ENCODE measurements around the gene SH3RF3. TPM values are rescaled to one million over a fixed set of nuclear protein-coding genes. Genes with fewer than 3 reads are reported as not detected.

The SH3RF3 gene
- total RNA-seq, 2 donors from 2014 or later, result 1.4 to 17.0 TPM

DNA sequence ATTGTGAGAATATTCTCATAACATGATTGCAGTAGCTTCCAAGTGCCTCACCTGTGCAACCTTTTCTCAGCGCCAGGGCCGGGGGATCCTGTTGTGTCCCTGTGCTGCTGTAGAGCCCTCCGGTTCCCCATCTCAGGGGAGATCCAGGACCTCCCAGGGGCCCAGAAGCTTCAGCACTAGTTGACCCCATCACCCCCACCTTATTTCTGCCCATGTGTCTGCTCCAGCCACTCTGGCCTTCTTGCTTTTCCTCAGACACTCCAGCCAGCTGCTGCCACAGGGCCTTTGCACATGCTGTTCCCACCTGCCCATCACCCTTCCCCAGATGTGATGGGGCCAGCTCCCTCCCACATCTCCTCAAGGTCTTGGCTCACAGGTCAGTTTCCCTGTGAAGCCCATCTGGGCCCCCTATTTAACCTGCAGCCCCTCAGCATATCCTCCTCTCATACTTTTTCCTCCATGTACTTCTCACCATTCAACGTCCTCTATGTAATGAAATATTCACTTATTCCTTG, 258.3 kb downstream of the SH3RF3 start:
- H3K27ac ChIP-seq, result no peak overlapping the region
- TF ChIP-seq, protein P1, sequence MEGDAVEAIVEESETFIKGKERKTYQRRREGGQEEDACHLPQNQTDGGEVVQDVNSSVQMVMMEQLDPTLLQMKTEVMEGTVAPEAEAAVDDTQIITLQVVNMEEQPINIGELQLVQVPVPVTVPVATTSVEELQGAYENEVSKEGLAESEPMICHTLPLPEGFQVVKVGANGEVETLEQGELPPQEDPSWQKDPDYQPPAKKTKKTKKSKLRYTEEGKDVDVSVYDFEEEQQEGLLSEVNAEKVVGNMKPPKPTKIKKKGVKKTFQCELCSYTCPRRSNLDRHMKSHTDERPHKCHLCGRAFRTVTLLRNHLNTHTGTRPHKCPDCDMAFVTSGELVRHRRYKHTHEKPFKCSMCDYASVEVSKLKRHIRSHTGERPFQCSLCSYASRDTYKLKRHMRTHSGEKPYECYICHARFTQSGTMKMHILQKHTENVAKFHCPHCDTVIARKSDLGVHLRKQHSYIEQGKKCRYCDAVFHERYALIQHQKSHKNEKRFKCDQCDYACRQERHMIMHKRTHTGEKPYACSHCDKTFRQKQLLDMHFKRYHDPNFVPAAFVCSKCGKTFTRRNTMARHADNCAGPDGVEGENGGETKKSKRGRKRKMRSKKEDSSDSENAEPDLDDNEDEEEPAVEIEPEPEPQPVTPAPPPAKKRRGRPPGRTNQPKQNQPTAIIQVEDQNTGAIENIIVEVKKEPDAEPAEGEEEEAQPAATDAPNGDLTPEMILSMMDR (IDR thresholded peaks at IDR 0.05), result no peak
- TF ChIP-seq POLR2AphosphoS5 (IDR thresholded peaks at IDR 0.05) (no peak), POLR2A (IDR thresholded peaks at IDR 0.05) (no peak)
- DNase-seq (ENCODE audit: low spot score), result no peak
- intact Hi-C loops (cut with DNase I), result no loop called here
- H3K9me3 ChIP-seq, result no peaks in the 10 kb centered on the region
- 98% methylated on average over 4 of the region's 4 CpGs for WGBS
- H3K4me1 ChIP-seq (replicated peaks), result no peaks in the 10 kb centered on the region
- H3K27me3 ChIP-seq (replicated peaks; ENCODE audit: insufficient read depth), result no peaks in the 10 kb centered on the region
- no peaks in the 10 kb centered on the region for H3K36me3 ChIP-seq
- no peak overlapping the region for H3K4me3 ChIP-seq

DNA sequence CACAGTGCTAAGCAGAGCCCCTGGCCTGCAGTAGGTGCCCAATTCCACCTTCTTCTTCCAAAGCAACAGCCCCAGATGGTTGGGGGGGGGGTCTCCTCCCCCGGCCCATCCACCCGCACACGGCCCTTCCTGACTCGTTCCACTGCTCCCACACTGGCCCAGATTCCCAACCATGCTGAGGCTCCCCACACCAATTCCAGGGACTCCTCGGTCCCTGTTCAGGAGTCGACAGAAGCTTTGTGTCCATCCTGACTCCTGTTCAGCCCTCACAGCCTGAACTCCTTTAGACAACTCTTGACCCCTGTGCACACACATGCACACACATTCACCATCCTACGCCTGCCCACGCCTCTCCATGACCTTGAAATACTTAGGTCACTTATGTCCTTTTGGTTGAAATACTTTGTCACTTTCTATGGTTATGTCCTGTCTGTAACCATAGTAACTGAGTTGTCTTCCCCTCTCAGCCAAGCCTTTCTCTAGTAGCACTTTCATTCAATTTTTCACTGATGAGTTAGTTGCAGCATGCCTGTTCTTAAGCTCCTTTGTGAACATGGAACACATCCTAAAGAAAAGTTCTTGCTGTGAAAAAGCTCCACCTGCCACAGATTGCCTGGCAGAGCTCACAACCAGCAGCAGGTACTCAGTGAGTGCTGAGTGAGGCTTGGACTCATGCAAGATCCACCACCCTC, 258.9 kb downstream of the SH3RF3 start:
- intact Hi-C loops (cut with DNase I), result no loop called here
- Histone ChIP-seq H3K36me3 (no peaks in the 10 kb centered on the region), H3K4me1 (replicated peaks) (no peaks in the 10 kb centered on the region), H3K4me3 (no peak overlapping the region), H3K27me3 (replicated peaks; ENCODE audit: insufficient read depth) (no peaks in the 10 kb centered on the region), H3K27ac (no peak overlapping the region), H3K9me3 (no peaks in the 10 kb centered on the region)
- DNase-seq (ENCODE audit: low spot score), result no peak
- 92% methylated on average over 8 of the region's 8 CpGs for WGBS
- TF ChIP-seq POLR2A (IDR thresholded peaks at IDR 0.05), result no peak
- no peak for TF ChIP-seq POLR2AphosphoS5 (IDR thresholded peaks at IDR 0.05)
- TF ChIP-seq, protein P1 (IDR thresholded peaks at IDR 0.05), result no peak

DNA sequence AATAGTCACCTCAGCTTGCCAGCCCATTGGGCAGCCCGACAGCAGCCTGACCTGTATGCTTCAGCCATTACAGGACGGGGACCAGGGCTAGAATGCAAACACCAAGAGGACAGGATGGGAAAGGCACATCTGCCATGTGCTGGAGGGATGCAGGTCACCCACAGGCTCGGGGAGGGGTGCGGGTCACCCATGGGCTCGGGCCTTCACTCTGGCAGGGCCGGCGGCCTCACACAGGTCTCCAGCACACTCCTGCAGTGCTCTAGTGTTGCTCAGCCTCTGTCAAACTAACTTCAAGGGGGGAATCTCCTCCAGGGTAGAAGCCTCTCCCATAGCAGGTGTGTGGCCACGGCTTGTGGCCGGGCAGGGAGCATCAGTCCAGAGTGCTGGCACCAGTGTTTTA, 262.2 kb downstream of the SH3RF3 start:
- 97% methylated on average over 7 of the region's 9 CpGs for WGBS
- intact Hi-C loops (cut with DNase I), result no loop called here
- H3K4me3 ChIP-seq, result no peak overlapping the region

DNA sequence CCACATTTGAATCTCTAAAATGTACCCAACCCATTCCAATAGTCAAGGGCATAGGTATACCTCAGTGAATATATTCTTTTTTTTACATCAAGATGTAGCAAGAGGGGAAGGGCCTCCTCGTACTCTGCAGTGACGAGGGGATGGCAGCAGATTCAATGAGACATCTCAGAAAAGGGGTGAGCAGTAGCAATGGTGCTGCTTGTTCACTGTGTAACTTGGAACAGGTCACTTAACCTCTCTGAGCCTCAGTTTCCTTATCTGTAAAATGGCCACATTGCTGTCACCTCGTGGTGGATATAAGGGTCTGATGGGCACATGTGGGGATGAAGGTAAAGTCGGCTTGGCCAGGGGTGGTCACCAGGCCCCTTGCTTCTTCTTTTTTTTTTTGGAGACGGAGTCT, 263.1 kb downstream of the SH3RF3 start:
- TF ChIP-seq POLR2A (IDR thresholded peaks at IDR 0.05) (no peak), POLR2AphosphoS5 (IDR thresholded peaks at IDR 0.05) (no peak)
- TF ChIP-seq, protein P1 (IDR thresholded peaks at IDR 0.05), result no peak
- H3K9me3 ChIP-seq, result no peaks in the 10 kb centered on the region
- intact Hi-C loops (cut with DNase I), result no loop called here
- 98% methylated on average over 5 of the region's 5 CpGs for WGBS
- H3K36me3 ChIP-seq, result no peaks in the 10 kb centered on the region
- H3K27me3 ChIP-seq (replicated peaks; ENCODE audit: insufficient read depth), result no peaks in the 10 kb centered on the region
- DNase-seq (ENCODE audit: low spot score), result no peak
- H3K27ac ChIP-seq, result no peak overlapping the region
- H3K4me1 ChIP-seq (replicated peaks), result no peaks in the 10 kb centered on the region
- H3K4me3 ChIP-seq, result no peak overlapping the region

More for the DNA sequence above, 262.2 kb downstream of the SH3RF3 start:
- Histone ChIP-seq H3K27ac (no peak overlapping the region), H3K27me3 (replicated peaks; ENCODE audit: insufficient read depth) (no peaks in the 10 kb centered on the region), H3K4me1 (replicated peaks) (no peaks in the 10 kb centered on the region), H3K36me3 (no peaks in the 10 kb centered on the region), H3K9me3 (no peaks in the 10 kb centered on the region)
- TF ChIP-seq, protein P1 (IDR thresholded peaks at IDR 0.05), result no peak
- TF ChIP-seq POLR2AphosphoS5 (IDR thresholded peaks at IDR 0.05), result no peak
- TF ChIP-seq POLR2A (IDR thresholded peaks at IDR 0.05), result no peak
- no peak for DNase-seq (ENCODE audit: low spot score)
